ENCODE measurements around the gene CCDC167. TPM values are rescaled to one million over a fixed set of nuclear protein-coding genes. Genes with fewer than 3 reads are reported as not detected.

CCDC167 gene
- total and polyA plus RNA-seq, 10 of the 15 experiments (the other 5 are each of a cell fraction or from before 2014, with no cell fraction given), result 74.9 to 380 (median 137) TPM

DNA sequence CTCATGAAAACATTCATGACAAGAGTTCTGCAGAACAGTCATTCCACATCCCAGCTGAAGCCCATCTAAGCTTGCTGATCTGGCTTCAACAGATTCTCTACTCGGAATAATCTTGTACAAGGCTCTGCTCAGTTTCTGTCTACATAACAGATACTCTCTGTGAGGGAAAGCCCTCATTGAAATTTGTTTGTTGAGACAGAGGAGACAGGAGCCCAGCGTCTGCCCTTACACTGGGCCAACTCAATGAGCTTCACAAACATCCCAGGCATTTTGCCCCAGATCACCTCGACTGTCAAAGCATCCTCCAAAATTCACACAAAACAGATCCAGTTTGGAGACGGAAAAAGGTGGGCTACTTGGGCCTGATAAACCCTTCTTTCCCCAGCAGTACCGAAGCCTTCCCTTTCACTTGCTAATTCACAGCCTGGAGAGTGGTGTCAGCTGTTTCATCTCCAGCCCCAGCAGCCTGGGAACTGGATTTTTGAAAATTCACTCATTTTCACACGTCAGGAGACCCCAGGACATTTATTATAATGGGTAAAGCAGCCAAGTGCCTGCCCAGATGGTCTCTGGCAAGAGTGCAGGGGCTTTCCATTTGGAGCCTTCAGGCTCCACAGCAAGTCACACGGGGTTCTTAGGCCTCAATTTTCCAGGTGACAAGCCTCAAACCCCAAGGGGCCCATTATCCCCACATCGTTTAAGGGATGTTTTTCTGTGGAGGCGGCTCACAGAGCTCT is 7.3 kb downstream of the CCDC167 start:
- no peaks in the 10 kb centered on the region for H4K20me1 ChIP-seq (ENCODE audit: control insufficient read depth, insufficient read depth)
- no peaks in the 10 kb centered on the region for H3K27me3 ChIP-seq (replicated peaks in 1 of 2; ENCODE audit: control insufficient read depth in 2 of 2, insufficient read depth in 2 of 2, low read length in 1 of 2)
- POLR2A ChIA-PET, result interaction anchor here (0.6 to 6.3 kb wide), 12 partner anchors 10 to 72 kb away, joined by 3 to 53 read pairs (median 6); partner anchors contain the start of gene CMTR1
- BruUV-seq (replicated peaks), result no TSS peak
- in situ Hi-C loops (cut with MboI) (loop anchor here (10.0 kb wide), 1 partner anchor 62 kb away; no protein-coding TSS in a partner anchor), intact Hi-C loops (cut with micrococcal nuclease; ENCODE audit: unreplicated experiment) (no loop called here)
- no peaks in the 10 kb centered on the region; the same call in 2 of the 3 replicates for H3K9me3 ChIP-seq (replicated peaks; ENCODE audit: control insufficient read depth, insufficient read depth, low read length)
- peak overlapping the region; percentile 10; the same call in 1 of the 2 replicates for H3K9ac ChIP-seq (ENCODE audit: control insufficient read depth, insufficient read depth, low read length)
- H3K4me3 ChIP-seq, result no peak overlapping the region
- RAD21 ChIA-PET (ENCODE audit: unreplicated experiment), result interaction anchor here (0.6 to 4.1 kb wide), 11 partner anchors 9 to 217 kb away, joined by 3 to 32 read pairs (median 9); no protein-coding TSS in a partner anchor
- no peak overlapping the region for H2AFZ ChIP-seq (ENCODE audit: control insufficient read depth, low read depth, low read length)
- peaks cover 0 to 11% of the 10 kb centered on the region in 2 experiments for H3K36me3 ChIP-seq (ENCODE audit: control insufficient read depth in 2 of 2, insufficient read depth in 2 of 2, low read length in 1 of 2)
- peak overlapping the region; percentile 38; the same call in 1 of the 2 replicates for H3K4me2 ChIP-seq (ENCODE audit: control insufficient read depth, insufficient read depth)
- SMC1A ChIA-PET (ENCODE audit: uncharacterized antibody, unreplicated experiment), result interaction anchor here (1.0 to 7.0 kb wide), 14 partner anchors 10 to 193 kb away, joined by 3 to 92 read pairs (median 6); partner anchors contain the start of gene CCDC167
- WGBS (ENCODE audit: insufficient coverage, insufficient replicate concordance, low lambda C conversion rate, missing lambda C conversion rate), result 29% methylated on average over 9 of the region's 9 CpGs
- DNase-seq (ENCODE audit: low read depth, low spot score) (no peak), ATAC-seq (peak; percentile 7; the same call in 1 of the 3 replicates), FAIRE-seq (no peak)
- peak overlapping the region; percentile 69 for H3K27ac ChIP-seq (ENCODE audit: control insufficient read depth, insufficient read depth)
- CTCF ChIA-PET, result interaction anchor here (0.8 to 7.8 kb wide), 13 partner anchors 10 to 199 kb away, joined by 3 to 97 read pairs (median 7); no protein-coding TSS in a partner anchor
- peaks cover 43% of the 10 kb centered on the region for H3K79me2 ChIP-seq (ENCODE audit: control insufficient read depth, insufficient read depth, low read length)
- H3K4me1 ChIP-seq (ENCODE audit: control insufficient read depth, insufficient read depth, low read length), result peaks cover 70% of the 10 kb centered on the region
- TF ChIP-seq EGR1 (IDR thresholded peaks at IDR 0.05; ENCODE audit: borderline replicate concordance in 1 of 2, low read depth in 2 of 2, low read length in 2 of 2), result no peak
- 0 out of 2 replicates have a peak, but pooled peaks have one; percentile 49 for TF ChIP-seq DPF2 (IDR thresholded peaks at IDR 0.05)
- TF ChIP-seq PML (IDR thresholded peaks at IDR 0.05; ENCODE audit: low read length), result no peak
- no peak for TF ChIP-seq SIX5 (IDR thresholded peaks at IDR 0.05; ENCODE audit: low read depth, low read length, severe bottlenecking)
- TF ChIP-seq POU2F2 (IDR thresholded peaks at IDR 0.05; ENCODE audit: borderline replicate concordance, low read depth, low read length), result peak; percentile 13; the same call in 1 of the 3 replicates
- peak in 1 of 2 experiments; percentile 19; a peak in 1 of 4 replicates for TF ChIP-seq EP300 (IDR thresholded peaks at IDR 0.05; ENCODE audit: borderline replicate concordance in 1 of 2, control insufficient read depth in 1 of 2, low read depth in 2 of 2, low read length in 2 of 2)
- no peak for TF ChIP-seq ATF3 (IDR thresholded peaks at IDR 0.05; ENCODE audit: borderline replicate concordance, extremely low read depth, low read depth, low read length)
- no peak for TF ChIP-seq RB1 (IDR thresholded peaks at IDR 0.05; ENCODE audit: borderline replicate concordance)
- no peak for TF ChIP-seq BMI1 (IDR thresholded peaks at IDR 0.05; ENCODE audit: borderline replicate concordance)
- no peak for TF ChIP-seq MXI1 (IDR thresholded peaks at IDR 0.05; ENCODE audit: low read depth, low read length)
- TF ChIP-seq IKZF1 (conservative IDR thresholded peaks at IDR 0.05), result peak; percentile 86
- peak; percentile 28; the same call in 1 of the 2 replicates for TF ChIP-seq RUNX3 (IDR thresholded peaks at IDR 0.05; ENCODE audit: low read length)
- peak; percentile 27; the same call in 1 of the 2 replicates for TF ChIP-seq TCF12 (IDR thresholded peaks at IDR 0.05; ENCODE audit: low read depth, low read length)
- no peak for TF ChIP-seq NFXL1 (IDR thresholded peaks at IDR 0.05; ENCODE audit: borderline replicate concordance)
- TF ChIP-seq CHD2 (IDR thresholded peaks at IDR 0.05; ENCODE audit: borderline replicate concordance, low read depth, low read length), result 0 out of 2 replicates have a peak, but pooled peaks have one; percentile 28
- no peak for TF ChIP-seq IRF5 (IDR thresholded peaks at IDR 0.05; ENCODE audit: borderline replicate concordance)
- TF ChIP-seq MTA2 (IDR thresholded peaks at IDR 0.05; ENCODE audit: low read depth), result peak; percentile 76
- peak; percentile 23; the same call in 1 of the 2 replicates for TF ChIP-seq POLR2AphosphoS5 (IDR thresholded peaks at IDR 0.05; ENCODE audit: low read length)
